ENCODE measurements around the gene LATS2.

LATS2 gene

DNA sequence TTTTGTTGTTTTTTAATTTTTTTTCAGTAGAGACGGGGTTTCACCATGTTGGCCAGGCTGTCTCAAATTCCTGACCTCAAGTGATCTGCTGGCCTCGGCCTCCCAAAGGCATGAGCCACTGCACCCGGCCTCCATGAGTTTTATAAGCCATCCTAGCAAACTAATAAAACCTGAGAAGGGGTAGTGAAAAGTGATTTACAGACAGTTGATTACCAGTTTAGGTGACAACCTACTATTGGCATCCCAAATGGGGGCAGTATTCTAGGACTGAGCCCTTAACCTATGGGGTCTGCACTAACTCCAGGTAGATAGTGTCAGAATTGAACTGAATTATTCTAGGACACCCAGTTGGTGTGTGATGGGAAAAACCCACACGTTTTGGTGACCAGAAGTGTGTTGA, 6.5 kb upstream of the LATS2 start:
- H3K4me3 ChIP-seq (ENCODE audit: control insufficient read depth, low read depth, low read length): no peak overlapping the region
- DNase-seq (ENCODE audit: low read depth): no peak
- TF ChIP-seq CTCF (conservative IDR thresholded peaks at IDR 0.05; ENCODE audit: control insufficient read depth, insufficient read depth, low read depth, low read length): no peak

- DNase-seq (ENCODE audit: low read depth): no peak
- no peak for TF ChIP-seq CTCF (conservative IDR thresholded peaks at IDR 0.05; ENCODE audit: control insufficient read depth, insufficient read depth, low read depth, low read length)
Measured at GRCh38 chr13:21066946-21067345, 5.6 kb upstream of the LATS2 start.

DNA sequence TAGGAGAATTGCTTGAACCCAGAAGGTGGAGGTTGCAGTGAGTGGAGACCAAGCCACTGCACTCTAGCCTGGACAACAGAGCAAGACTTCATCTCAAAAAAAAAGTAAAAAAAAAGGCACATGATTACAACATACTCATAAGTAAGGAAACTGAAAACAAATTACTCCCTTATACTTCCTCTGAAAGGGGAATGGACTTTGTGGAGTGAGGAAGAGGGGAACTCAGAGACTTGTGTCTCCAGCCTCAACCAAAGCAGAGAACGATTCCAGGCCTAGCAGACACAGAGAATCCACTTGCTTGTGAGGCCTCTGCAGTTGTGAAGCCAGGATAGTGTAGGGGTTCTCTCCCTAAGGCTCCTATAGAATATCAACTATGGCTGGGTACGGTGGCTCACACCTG, 4.3 kb upstream of the LATS2 start:
- TF ChIP-seq CTCF (conservative IDR thresholded peaks at IDR 0.05; ENCODE audit: control insufficient read depth, insufficient read depth, low read depth, low read length): no peak
- no peak for DNase-seq (ENCODE audit: low read depth)
- H3K4me3 ChIP-seq (ENCODE audit: control insufficient read depth, low read depth, low read length): no peak overlapping the region

More at GRCh38 chr13:21066946-21067345, 5.6 kb upstream of the LATS2 start:
- H3K4me3 ChIP-seq (ENCODE audit: control insufficient read depth, low read depth, low read length): no peak overlapping the region

GRCh38 chr13:21063031-21063430, 1.6 kb upstream of the LATS2 start:
- TF ChIP-seq CTCF (conservative IDR thresholded peaks at IDR 0.05; ENCODE audit: control insufficient read depth, insufficient read depth, low read depth, low read length): no peak
- H3K4me3 ChIP-seq (ENCODE audit: control insufficient read depth, low read depth, low read length): no peak overlapping the region
- no peak for DNase-seq (ENCODE audit: low read depth)

GRCh38 chr13:21060338-21061028, 903 bp downstream of the LATS2 start:
- TF ChIP-seq CTCF (conservative IDR thresholded peaks at IDR 0.05; ENCODE audit: control insufficient read depth, insufficient read depth, low read depth, low read length): no peak
- peak overlapping the region; percentile 64 for H3K4me3 ChIP-seq (ENCODE audit: control insufficient read depth, low read depth, low read length)
- DNase-seq (ENCODE audit: low read depth): no peak

DNA sequence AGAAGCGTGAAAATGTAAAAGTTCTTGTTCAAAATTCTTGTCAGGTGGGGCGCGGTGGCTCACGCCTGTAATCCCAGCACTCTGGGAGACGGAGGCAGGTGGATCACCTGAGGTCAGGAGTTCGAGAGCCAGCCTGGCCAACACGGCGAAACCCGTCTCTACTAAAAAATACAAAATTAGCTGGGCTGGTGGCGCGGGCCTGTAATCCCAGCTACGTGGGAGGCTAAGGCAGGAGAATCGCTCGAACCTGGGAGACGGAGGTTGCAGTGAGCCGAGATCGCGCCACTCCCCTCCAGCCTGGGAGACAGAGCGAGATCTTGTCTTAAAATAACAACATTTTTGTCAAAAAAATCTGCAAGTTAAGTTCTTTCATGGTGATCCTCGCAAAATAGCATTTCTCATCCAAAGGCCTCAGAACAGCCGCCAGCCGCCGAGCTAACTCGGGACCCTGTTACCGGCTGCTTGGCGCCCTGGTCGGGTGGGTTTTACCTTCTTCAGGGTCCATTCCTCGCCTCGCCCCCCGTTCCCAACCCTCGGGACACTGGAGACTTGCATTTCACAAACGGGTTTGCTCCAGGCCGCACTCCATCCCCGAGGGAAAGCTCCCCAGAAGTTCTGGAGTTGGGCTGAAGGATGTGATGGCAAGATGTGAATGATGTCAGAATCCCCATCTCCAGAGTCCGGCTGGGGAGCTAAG, 1.6 kb downstream of the LATS2 start:
- peak overlapping the region; percentile 64 for H3K4me3 ChIP-seq (ENCODE audit: control insufficient read depth, low read depth, low read length)
- TF ChIP-seq CTCF (conservative IDR thresholded peaks at IDR 0.05; ENCODE audit: control insufficient read depth, insufficient read depth, low read depth, low read length): no peak
- DNase-seq (ENCODE audit: low read depth): peak; percentile 48
